Keratinocyte (primary cell): ENCODE data around the gene DIP2C. TPM values are rescaled to one million over a fixed set of nuclear protein-coding genes. Genes with fewer than 3 reads are reported as not detected.

Experiments
- DNase-seq: peaks from one replicate; pipeline ENCODE4 v3.0.0-alpha.2; 2011; ENCODE audit warnings: low read depth, missing footprints, low spot score
- FAIRE-seq: peaks from 2 replicates; lab custom pipeline; 2011; peaks lifted over from hg19 to GRCh38; lab: Jason Lieb, UNC
- H2AFZ ChIP-seq: 2 replicates; pipeline ENCODE4 v1.6.0; 2012; ENCODE audit warnings: low read length, control low read depth, inconsistent platforms; ENCODE audit not compliant: control insufficient read depth
- H3K27ac ChIP-seq: 2 replicates; pipeline ENCODE4 v1.5.1; 2011; ENCODE audit warnings: low read length; ENCODE audit not compliant: control insufficient read depth, insufficient read depth
- H3K27me3 ChIP-seq: 3 replicates; pipeline ENCODE4 v1.6.0; 2011; ENCODE audit warnings: low read length; ENCODE audit not compliant: control insufficient read depth, insufficient read depth; ENCODE audit errors: extremely low read depth
- H3K36me3 ChIP-seq, 2 experiments: 2 replicates in 1 of 2; 3 replicates in 1 of 2; pipeline ENCODE4 v1.5.1; 2011; ENCODE audit warnings: low read length in 2 of 2, mild to moderate bottlenecking in 1 of 2; ENCODE audit not compliant: control insufficient read depth in 2 of 2, insufficient read depth in 2 of 2; ENCODE audit errors: extremely low read depth in 1 of 2
- H3K4me1 ChIP-seq: 3 replicates; pipeline ENCODE4 v1.5.1; 2011; ENCODE audit warnings: low read length; ENCODE audit not compliant: control insufficient read depth, insufficient read depth; ENCODE audit errors: extremely low read depth
- H3K4me2 ChIP-seq: 3 replicates; pipeline ENCODE4 v1.6.0; 2011; ENCODE audit warnings: low read depth, low read length; ENCODE audit not compliant: control insufficient read depth, insufficient read depth; ENCODE audit errors: extremely low read depth
- H3K4me3 ChIP-seq, 3 experiments: fragments of 200-600 bp in 1 of 3; sonication (generic) in 1 of 3; 2 replicates in 2 of 3; 3 replicates in 1 of 3; pipeline ENCODE4 v1.5.1; 2011 to 2016; ENCODE audit warnings: low read length in 3 of 3, mild to moderate bottlenecking in 3 of 3, control low read depth in 2 of 3, inconsistent platforms in 1 of 3, low read depth in 1 of 3, mixed read lengths in 1 of 3, mixed run types in 1 of 3, moderate library complexity in 1 of 3; ENCODE audit not compliant: control insufficient read depth in 2 of 3, insufficient read depth in 2 of 3; ENCODE audit errors: extremely low read depth in 1 of 3
- H3K79me2 ChIP-seq: 2 replicates; pipeline ENCODE4 v1.6.0; 2012; ENCODE audit warnings: low read length; ENCODE audit not compliant: control insufficient read depth, insufficient read depth
- H3K9ac ChIP-seq: 3 replicates; pipeline ENCODE4 v1.6.0; 2011; ENCODE audit warnings: low read length; ENCODE audit not compliant: control insufficient read depth, insufficient read depth; ENCODE audit errors: extremely low read depth
- H3K9me1 ChIP-seq: 3 replicates; pipeline ENCODE4 v1.6.0; 2011; ENCODE audit warnings: low read length; ENCODE audit not compliant: control insufficient read depth, insufficient read depth; ENCODE audit errors: extremely low read depth
- H3K9me3 ChIP-seq: 2 replicates; pipeline ENCODE4 v1.5.1; 2012; ENCODE audit warnings: low read depth, low read length; ENCODE audit not compliant: control insufficient read depth
- H4K20me1 ChIP-seq: 3 replicates; pipeline ENCODE4 v1.6.0; 2011; ENCODE audit warnings: low read length; ENCODE audit not compliant: control insufficient read depth, insufficient read depth; ENCODE audit errors: extremely low read depth
- EZH2 ChIP-seq: IDR thresholded peaks from one replicate; pipeline ENCODE4 v1.6.1; 2012; ENCODE audit warnings: inconsistent platforms, mild to moderate bottlenecking, low read length, moderate library complexity
- dilution Hi-C: fragments of 300-500 bp; cut with MboI; formaldehyde crosslinking; loops from one replicate; pipeline ENCODE4 v1.7.0; 2020; ENCODE audit warnings: low sequenced_read_pairs; ENCODE audit not compliant: extremely low pct_ligation_motif_present
- polyA plus RNA-seq, 5 experiments: library from polyadenylated mRNA; depleted of rRNA in 3 of 5; stranded (reverse) in 3 of 5; stranded (forward) in 1 of 5; unstranded in 1 of 5; fragments of >200 nt; gene quantifications; 1 replicate in 1 of 5; 2 replicates in 3 of 5; 3 replicates in 1 of 5; pipeline versions ENCODE4 v1.2.1 to v1.2.3, GENCODE V29; 2011 to 2012; ENCODE audit warnings: missing spikeins in 2 of 5, low read depth in 1 of 5, low replicate concordance in 1 of 5
- TF ChIP-seq, protein P1 (sequence below), 3 experiments: IDR thresholded peaks in 1 of 3; conservative IDR thresholded peaks in 1 of 3; optimal IDR thresholded peaks in 1 of 3; 2 replicates in 2 of 3; 3 replicates in 1 of 3; pipeline versions ENCODE3 to v1.5.1; 2011; ENCODE audit warnings: low read length in 3 of 3, mild to moderate bottlenecking in 3 of 3, moderate library complexity in 2 of 3, control low read depth in 1 of 3, inconsistent platforms in 1 of 3; ENCODE audit not compliant: insufficient read depth in 2 of 3; ENCODE audit errors: extremely low read depth in 1 of 3

DIP2C gene
- polyA plus RNA-seq, 1 donor (not counting 4 experiments of a cell fraction or from before 2014, with no cell fraction given) = 1.3 TPM

DNA sequence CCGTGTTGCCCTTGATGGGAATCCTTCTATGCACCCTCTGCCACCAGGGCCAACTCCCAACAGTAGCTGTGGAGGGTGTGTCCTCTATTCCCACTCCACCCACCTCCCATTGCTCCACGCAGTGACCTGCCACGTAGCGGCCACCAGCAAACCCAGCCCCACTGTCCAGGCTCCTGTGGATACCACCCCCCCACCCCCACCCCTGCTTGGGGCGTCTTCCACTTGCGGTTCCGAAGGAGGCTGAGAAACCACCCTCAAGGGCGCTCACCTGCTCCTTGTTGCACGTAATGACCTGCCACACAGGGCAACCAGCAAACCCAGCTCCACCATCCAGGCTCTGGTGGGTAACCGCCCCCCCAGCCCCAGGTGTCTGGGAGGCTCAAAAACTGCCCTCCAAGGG lies 72.0 kb downstream of the DIP2C start:
- Histone ChIP-seq H3K4me1 (peaks cover 21% of the 10 kb centered on the region), H3K9me3 (no peaks in the 10 kb centered on the region), H3K36me3 (no peaks in the 10 kb centered on the region), H2AFZ (no peak overlapping the region), H3K79me2 (no peaks in the 10 kb centered on the region), H3K4me3 (no peak overlapping the region), H3K4me2 (no peak overlapping the region), H4K20me1 (no peaks in the 10 kb centered on the region), H3K27ac (no peak overlapping the region), H3K9me1 (no peaks in the 10 kb centered on the region), H3K9ac (no peak overlapping the region), H3K27me3 (no peaks in the 10 kb centered on the region)
- no peak for FAIRE-seq
- no peak for DNase-seq
- dilution Hi-C loops = no loop called here
- TF ChIP-seq, protein P1, sequence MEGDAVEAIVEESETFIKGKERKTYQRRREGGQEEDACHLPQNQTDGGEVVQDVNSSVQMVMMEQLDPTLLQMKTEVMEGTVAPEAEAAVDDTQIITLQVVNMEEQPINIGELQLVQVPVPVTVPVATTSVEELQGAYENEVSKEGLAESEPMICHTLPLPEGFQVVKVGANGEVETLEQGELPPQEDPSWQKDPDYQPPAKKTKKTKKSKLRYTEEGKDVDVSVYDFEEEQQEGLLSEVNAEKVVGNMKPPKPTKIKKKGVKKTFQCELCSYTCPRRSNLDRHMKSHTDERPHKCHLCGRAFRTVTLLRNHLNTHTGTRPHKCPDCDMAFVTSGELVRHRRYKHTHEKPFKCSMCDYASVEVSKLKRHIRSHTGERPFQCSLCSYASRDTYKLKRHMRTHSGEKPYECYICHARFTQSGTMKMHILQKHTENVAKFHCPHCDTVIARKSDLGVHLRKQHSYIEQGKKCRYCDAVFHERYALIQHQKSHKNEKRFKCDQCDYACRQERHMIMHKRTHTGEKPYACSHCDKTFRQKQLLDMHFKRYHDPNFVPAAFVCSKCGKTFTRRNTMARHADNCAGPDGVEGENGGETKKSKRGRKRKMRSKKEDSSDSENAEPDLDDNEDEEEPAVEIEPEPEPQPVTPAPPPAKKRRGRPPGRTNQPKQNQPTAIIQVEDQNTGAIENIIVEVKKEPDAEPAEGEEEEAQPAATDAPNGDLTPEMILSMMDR (optimal IDR thresholded peaks at IDR 0.05 in 1 of 3, IDR thresholded peaks at IDR 0.05 in 1 of 3, conservative IDR thresholded peaks at IDR 0.05 in 1 of 3; ENCODE audit: extremely low read depth in 1 of 3, insufficient read depth in 2 of 3, low read length in 3 of 3) = no peak
- TF ChIP-seq EZH2 = no peak

DNA sequence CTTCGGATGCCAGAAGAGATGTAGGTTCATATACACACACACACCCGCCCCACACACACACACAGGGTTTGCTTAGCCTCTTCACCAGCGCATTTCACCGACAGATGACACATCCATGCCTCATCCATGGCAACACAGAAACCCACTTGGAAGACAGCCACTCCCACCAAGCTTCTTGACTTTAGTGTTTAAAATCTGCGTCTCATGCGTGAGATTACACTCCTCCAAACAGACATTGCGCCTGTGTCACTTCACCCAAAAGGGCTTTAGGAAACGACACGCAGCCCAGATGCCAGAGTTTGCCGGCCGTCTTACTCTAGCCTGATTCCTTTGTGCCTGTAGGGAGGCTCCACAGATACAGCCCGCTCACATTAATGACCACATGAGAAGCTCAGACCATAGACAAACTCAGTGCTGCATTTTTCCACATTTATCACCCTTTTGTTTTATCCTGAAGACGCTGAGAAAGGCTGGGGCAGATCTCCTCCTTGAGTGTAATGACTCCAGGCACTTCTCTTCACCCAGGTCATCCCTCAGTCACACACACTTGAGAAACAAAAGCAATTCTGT lies 73.8 kb downstream of the DIP2C start:
- no peak overlapping the region for H3K4me2 ChIP-seq
- H3K4me1 ChIP-seq = peaks cover 21% of the 10 kb centered on the region
- FAIRE-seq (no peak), DNase-seq (no peak)
- TF ChIP-seq EZH2 = no peak
- TF ChIP-seq, protein P1 (optimal IDR thresholded peaks at IDR 0.05 in 1 of 3, IDR thresholded peaks at IDR 0.05 in 1 of 3, conservative IDR thresholded peaks at IDR 0.05 in 1 of 3; ENCODE audit: extremely low read depth in 1 of 3, insufficient read depth in 2 of 3, low read length in 3 of 3) = no peak
- H3K9ac ChIP-seq = no peak overlapping the region
- no peaks in the 10 kb centered on the region for H3K9me1 ChIP-seq
- H3K79me2 ChIP-seq = no peaks in the 10 kb centered on the region
- H3K4me3 ChIP-seq = no peak overlapping the region
- no peaks in the 10 kb centered on the region for H3K9me3 ChIP-seq
- no peaks in the 10 kb centered on the region for H3K36me3 ChIP-seq
- dilution Hi-C loops = no loop called here
- H2AFZ ChIP-seq = no peak overlapping the region
- H3K27me3 ChIP-seq = no peaks in the 10 kb centered on the region
- H4K20me1 ChIP-seq = no peaks in the 10 kb centered on the region
- H3K27ac ChIP-seq = no peak overlapping the region
